HG02852 (cell line): Measurements from ENCODE around the gene RHBDD1.

Experiments
- ATAC-seq: cut with Tn5 transposase; IDR thresholded peaks from one replicate; pipeline ENCODE4 v1.9.1; 2021; ENCODE audit warnings: mild to moderate bottlenecking, moderate library complexity; ENCODE audit not compliant: unreplicated experiment

RHBDD1 gene

DNA sequence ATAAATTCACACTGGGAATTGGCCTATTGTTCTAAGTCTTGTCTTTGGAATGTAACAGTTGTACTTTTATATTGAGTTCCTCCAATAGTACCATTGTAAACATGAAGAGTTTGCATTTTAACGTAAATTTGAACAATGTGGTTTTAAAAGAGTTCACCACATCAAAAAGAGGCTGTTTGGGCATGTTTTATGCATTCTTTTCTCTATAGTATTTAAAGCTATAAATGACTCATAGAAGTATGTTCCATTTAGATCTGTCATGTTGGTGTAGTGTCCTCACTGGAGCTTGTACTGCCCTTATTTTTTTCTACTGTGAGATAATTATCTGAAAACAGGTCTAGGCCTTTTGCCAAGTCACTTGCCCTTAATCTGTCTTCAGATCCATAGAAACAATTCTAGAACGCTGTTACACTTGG is 141.9 kb downstream of the RHBDD1 start:
- ATAC-seq = no peak

GRCh38 chr2:226978300-226978699 is 142.4 kb downstream of the RHBDD1 start:
- no peak for ATAC-seq

- no peak for ATAC-seq
Observed at GRCh38 chr2:226979004-226979403, 143.2 kb downstream of the RHBDD1 start.

DNA sequence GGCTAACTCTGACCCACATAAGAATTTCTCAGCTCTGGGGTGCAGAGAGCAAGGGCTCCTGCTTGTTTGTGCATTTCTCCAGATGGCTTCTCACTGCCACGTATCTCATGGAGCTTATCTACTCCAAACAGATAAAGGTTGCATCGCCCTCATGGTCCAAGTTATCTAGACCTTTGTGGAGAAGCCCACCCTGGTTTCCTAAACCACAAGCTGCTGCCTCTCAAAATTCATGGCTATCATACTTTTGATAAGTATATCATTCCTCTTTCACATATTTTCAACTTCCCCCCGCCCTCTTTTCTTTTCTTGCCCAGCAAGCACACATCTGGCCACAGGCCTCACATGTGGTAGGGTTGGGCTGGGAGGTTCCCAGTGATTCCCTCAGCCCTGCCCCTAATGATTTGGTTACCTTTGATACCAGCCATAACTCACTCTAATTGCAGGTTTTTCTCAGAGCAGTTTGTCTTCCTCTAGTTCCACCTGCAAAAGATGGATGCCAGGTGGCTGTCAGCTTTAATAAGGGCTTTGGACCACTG is 146.0 kb downstream of the RHBDD1 start:
- no peak for ATAC-seq

DNA sequence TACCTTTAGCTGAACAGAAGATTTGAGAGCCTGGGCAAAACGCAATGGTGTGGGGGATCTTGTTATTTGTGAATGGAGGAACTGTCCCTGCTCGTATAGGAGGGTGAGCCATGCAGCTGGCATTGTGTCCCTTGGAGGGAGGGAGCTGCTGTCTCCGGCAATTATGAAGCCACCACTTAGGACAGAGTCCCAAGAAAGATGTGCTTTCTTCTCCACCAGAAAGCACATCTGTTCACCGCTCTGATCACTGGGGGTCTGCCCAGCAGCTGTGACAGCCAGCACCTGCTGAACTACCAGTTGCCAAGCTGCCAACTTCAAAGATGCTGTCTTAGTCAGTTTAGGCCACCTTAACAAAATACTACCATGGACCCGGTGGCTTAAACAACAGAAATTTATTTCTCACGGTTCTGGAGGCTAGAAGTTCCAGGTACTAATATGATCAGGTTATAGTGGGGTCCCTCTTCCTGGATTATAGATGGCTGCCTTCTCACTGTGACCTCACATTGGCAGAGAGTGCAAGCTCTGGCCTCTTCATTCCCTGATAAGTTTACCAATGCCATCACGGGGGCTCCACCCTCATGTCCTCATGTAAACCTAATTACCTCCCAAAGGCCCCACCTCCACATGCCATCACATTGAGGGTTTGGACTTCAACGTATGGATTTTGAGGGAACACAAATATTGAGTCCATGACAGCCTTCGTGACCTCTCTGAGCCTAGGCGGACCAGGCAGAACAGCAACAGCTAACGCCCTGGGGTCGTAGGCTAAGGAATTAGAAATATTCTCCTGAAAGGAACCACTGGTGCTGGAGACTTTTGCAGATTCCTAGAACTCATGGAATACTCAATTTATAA is 148.3 kb downstream of the RHBDD1 start:
- peak; percentile 6 for ATAC-seq

GRCh38 chr2:226984750-226985582 is 149.1 kb downstream of the RHBDD1 start:
- peak; percentile 96 for ATAC-seq

DNA sequence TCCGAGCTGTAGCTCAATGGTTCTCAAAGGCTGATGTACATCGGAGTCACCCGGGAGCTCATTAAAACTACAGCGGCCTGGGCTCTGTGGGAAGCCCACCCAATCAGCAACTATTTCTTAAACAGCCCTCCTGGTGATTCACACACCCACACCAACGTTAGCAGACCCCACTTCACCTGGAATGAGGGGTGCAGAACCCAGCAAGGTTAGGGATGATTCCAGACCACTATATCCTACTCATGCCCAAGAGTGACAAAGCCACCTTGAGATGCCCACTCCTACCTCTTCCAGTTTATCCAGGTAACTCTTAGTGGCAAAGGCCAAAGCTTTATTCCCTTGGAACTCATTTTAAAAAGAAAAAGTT is 149.7 kb downstream of the RHBDD1 start:
- ATAC-seq = no peak

- ATAC-seq = peak; percentile 52
Observed at GRCh38 chr2:226991663-226992062, 155.8 kb downstream of the RHBDD1 start.

DNA sequence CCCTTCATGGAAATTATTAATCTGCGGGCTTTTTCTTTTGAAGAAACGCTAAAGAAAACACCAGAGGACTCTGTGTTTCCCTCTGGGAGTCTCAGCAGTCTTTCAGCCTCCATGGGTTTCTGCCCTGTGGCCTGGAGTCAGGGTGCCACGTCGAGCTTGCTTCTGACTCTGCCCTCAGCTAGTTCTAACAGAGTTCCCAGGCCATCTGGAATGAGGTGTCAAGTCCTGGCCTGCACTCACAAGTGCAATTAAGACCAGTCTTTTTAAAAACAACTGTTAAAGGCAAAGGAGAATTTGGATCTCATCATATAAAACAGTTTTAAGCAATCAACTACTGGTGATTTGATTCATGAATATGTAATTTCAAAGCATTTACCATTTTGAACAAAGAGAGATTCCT is 157.3 kb downstream of the RHBDD1 start:
- no peak for ATAC-seq

GRCh38 chr2:226994775-226995174 is 158.9 kb downstream of the RHBDD1 start:
- ATAC-seq = no peak

DNA sequence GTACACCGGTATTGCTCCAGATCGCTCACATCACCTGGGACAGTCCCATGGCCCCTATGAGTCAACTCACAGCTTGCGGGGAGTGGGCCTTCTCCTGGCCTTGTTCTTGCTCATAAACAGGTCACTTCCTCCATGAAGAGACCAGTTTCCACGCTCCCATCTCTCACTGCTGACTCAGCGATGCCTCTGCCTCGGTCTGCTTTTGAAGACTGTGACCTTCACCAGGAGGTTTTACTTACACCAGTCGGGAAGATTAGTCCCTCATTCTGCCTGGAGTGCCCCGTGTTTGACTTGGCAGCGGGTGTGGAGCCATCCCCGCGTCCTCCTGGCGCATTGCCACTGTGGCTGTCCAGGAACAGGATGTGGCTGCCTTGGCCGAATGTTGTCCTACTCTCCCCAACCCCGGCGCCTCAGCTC is 159.8 kb downstream of the RHBDD1 start:
- peak; percentile 83 for ATAC-seq

GRCh38 chr2:226999661-227000060 is 163.8 kb downstream of the RHBDD1 start:
- no peak for ATAC-seq

- no peak for ATAC-seq
Observed at GRCh38 chr2:227000123-227000522, 164.3 kb downstream of the RHBDD1 start.

DNA sequence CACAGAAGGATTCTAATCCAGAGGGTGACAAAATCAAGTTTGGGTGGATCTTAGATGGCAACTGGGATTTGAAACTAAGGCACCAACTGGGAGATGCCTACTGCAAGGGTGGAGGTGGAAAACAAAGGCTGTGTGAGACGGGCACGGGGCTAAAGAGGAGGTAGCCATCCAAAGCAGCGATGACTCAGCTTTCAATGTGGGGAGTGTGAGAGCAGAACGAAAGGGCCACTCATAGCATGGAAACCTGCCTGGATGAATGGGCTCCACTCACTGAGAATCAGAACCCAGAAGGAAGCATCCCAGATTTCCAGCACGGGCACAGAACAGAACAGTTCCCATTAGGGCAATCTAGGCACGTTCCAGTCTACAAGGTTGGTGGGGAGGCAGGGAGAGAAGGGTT is 168.6 kb downstream of the RHBDD1 start:
- ATAC-seq = no peak

DNA sequence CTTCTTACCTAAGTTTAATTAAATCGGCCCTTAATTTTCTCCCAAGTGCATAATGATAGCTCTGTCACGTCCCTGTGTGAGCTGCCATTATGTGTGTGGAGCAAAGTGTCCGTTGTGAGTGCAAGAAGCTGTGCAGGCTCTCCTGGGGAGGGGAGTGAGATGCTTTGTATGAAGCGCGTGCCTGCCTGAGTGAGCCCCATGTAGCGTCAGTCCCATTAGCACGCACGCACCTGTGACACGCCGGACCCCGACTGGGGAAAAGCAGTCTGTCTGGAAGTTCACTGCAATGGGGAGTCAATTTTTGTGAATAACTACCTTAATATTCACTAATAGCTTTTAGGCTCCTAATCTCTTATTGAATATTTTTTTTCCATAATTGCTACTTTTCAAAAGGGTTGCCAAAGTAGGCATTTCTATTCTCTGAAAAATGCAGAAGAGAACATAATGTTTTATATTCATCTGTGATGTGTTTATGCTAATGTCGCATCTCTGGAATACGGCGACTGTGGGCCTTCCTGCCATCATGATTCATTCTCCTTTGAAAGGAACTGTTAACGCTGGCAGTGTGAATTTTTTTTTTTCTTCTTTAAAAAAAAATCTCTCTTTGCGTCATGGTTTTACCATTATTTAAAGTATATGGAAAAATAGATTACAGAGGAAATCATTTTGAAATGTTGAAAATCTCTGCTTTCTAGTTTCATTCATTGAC is 170.5 kb downstream of the RHBDD1 start:
- ATAC-seq = no peak

DNA sequence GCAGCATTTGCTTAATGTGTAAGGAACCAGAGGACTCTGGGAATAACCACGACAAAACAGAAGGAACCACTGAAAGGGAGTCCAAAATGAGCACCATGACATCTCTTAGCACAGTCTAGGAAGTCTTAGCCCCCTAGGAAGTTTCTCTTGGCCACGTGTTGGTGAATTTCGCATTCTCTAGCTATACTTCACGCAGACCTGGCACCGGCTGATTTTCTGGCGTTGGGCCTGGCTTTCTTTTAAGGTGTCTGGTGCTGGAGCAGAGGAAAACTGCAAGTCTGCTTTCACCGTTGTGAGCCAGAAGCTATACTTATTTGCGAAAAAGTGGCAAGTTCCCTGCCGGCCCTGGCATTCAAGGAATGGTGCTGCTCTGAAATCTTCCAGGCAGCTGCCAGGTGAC is 171.3 kb downstream of the RHBDD1 start:
- no peak for ATAC-seq

DNA sequence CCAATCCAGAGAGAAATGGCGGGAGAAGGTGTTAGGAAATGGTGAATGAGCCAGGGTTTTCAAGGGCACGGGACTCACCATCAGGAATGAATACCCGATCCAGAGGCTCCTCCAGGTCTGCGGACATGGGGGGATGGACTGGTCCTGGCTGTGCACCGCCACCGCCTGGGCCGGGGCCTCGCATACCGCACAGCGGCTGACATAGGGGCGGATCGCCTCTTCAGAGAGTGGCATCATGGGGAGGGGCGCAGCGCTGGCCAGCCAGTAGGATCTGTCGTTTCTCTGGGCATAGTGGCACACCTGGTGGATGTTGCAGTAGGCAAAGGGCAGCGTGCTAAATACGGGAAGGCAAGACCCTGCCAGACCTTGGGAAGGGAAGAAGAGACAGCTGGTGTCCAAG is 172.1 kb downstream of the RHBDD1 start:
- no peak for ATAC-seq

DNA sequence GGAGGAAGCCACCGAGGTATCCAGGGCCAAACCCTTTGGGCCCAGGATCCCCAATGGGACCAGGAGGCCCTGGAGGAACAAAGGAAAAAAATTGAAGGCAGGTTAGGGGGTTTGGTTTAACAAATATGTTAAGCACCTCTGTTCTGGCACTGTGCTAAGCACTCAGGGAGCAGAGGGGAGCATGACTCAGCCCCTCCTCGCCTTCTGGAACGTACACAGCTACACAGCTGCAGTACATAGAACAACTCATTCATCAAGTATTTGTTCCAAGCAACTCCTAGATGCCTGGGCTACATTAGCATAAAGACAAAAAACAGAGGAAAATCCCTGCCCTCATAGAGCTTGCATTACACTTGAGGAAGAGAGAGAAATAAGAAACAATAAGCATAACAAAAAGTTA is 174.6 kb downstream of the RHBDD1 start:
- ATAC-seq = no peak

- ATAC-seq = no peak
Observed at GRCh38 chr2:227013330-227013729, 177.5 kb downstream of the RHBDD1 start.

GRCh38 chr2:227013881-227014280 is 178.0 kb downstream of the RHBDD1 start:
- no peak for ATAC-seq

- ATAC-seq = no peak
Observed at GRCh38 chr2:227016894-227017293, 181.0 kb downstream of the RHBDD1 start.
